Subcutaneous abdominal adipose tissue (tissue), 5 donors: ENCODE results near the gene SAMD4A.
A peak's percentile ranks its signal among the peaks of the same experiment; 100 is the strongest.

ENCODE experiments used
- H3K27ac ChIP-seq: one replicate; pipeline ENCODE4 v1.7.0; 2013; ENCODE audit warnings: low read depth, mild to moderate bottlenecking, inconsistent platforms, low read length, moderate library complexity
- H3K27me3 ChIP-seq, 5 donors: one replicate each; pipeline ENCODE4 v1.7.0; 2013; ENCODE audit warnings: low read length in 5 of 5, inconsistent platforms in 1 of 5; ENCODE audit not compliant: control insufficient read depth in 5 of 5, insufficient read depth in 4 of 5
- H3K36me3 ChIP-seq, 5 donors: one replicate each; pipeline ENCODE4 v1.7.0; 2013; ENCODE audit warnings: low read length in 5 of 5; ENCODE audit not compliant: control insufficient read depth in 5 of 5, insufficient read depth in 5 of 5
- H3K4me1 ChIP-seq, 5 donors: one replicate each; pipeline ENCODE4 v1.7.0; 2013; ENCODE audit warnings: low read length in 5 of 5, mild to moderate bottlenecking in 3 of 5, moderate library complexity in 1 of 5; ENCODE audit not compliant: control insufficient read depth in 5 of 5, insufficient read depth in 5 of 5
- H3K4me3 ChIP-seq, 5 donors: one replicate each; pipeline ENCODE4 v1.7.0; 2013; ENCODE audit warnings: low read length in 5 of 5, low read depth in 1 of 5
- H3K9ac ChIP-seq, 5 donors: one replicate each; pipeline ENCODE4 v1.7.0; 2013; ENCODE audit warnings: low read length in 5 of 5, mild to moderate bottlenecking in 4 of 5, moderate library complexity in 3 of 5
- H3K9me3 ChIP-seq, 5 donors: one replicate each; pipeline ENCODE4 v1.7.0; 2013; ENCODE audit warnings: low read length in 5 of 5; ENCODE audit not compliant: control insufficient read depth in 5 of 5
- donor health status: healthy.
- donor health status: healthy.
- donor health status: healthy.
- donor health status: healthy.
- donor health status: healthy.

SAMD4A gene

DNA sequence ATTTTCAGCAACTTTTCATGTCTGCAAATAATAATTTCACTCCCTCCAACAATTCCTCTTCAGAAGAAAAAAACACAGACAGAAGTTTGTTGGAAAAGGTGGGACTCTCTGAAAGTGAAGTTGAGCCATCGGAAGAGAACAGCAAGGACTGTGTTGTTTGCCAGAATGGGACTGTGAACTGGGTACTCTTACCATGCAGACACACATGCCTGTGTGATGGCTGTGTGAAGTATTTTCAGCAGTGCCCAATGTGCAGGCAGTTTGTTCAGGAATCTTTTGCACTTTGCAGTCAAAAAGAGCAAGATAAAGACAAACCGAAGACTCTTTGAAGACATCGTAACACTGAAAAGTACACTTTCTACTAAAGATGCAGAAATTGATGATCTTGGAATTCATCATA lies 28.9 kb upstream of the SAMD4A start:
- Histone ChIP-seq H3K4me1 (peaks cover 0 to 4% (median 0%) of the 10 kb centered on the region in 5 donors), H3K27me3 (no peaks in the 10 kb centered on the region), H3K27ac (no peak overlapping the region), H3K4me3 (no peak overlapping the region), H3K36me3 (peaks cover 4 to 28% (median 11%) of the 10 kb centered on the region in 5 donors), H3K9me3 (no peaks in the 10 kb centered on the region), H3K9ac (no peak overlapping the region)

GRCh38 chr14:54547583-54547982 lies 19.3 kb upstream of the SAMD4A start:
- no peaks in the 10 kb centered on the region for H3K4me1 ChIP-seq
- no peaks in the 10 kb centered on the region for H3K27me3 ChIP-seq
- H3K27ac ChIP-seq: no peak overlapping the region
- H3K9me3 ChIP-seq: no peaks in the 10 kb centered on the region
- no peak overlapping the region for H3K9ac ChIP-seq
- no peaks in the 10 kb centered on the region for H3K36me3 ChIP-seq
- no peak overlapping the region for H3K4me3 ChIP-seq

GRCh38 chr14:54548491-54548890 lies 18.4 kb upstream of the SAMD4A start:
- no peaks in the 10 kb centered on the region for H3K9me3 ChIP-seq
- no peaks in the 10 kb centered on the region for H3K4me1 ChIP-seq
- no peaks in the 10 kb centered on the region for H3K36me3 ChIP-seq
- H3K27me3 ChIP-seq: no peaks in the 10 kb centered on the region
- H3K27ac ChIP-seq: no peak overlapping the region
- no peak overlapping the region for H3K9ac ChIP-seq
- H3K4me3 ChIP-seq: no peak overlapping the region

DNA sequence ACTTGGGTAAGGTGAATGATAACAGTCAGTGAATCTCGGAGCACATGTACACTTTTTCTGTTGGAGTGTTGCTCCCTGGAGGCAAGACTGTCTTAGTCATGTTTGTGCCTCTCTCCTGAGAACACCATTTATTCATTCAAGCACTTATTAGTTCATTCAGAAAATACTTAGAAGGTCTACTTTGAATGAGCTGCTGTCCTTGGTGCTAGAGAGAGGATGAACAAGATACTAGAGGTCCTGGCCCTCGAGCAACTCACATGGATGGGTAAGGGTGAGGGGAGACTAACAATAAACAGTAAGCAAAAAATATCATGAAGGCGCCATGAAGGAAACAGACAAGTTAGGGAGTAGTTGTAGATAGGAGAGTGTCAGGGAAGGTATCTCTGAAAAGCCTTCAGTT lies 17.1 kb upstream of the SAMD4A start:
- no peak overlapping the region for H3K4me3 ChIP-seq
- no peaks in the 10 kb centered on the region for H3K4me1 ChIP-seq
- H3K36me3 ChIP-seq: no peaks in the 10 kb centered on the region
- no peaks in the 10 kb centered on the region for H3K27me3 ChIP-seq
- no peak overlapping the region for H3K9ac ChIP-seq
- no peak overlapping the region for H3K27ac ChIP-seq
- no peaks in the 10 kb centered on the region for H3K9me3 ChIP-seq

- H3K36me3 ChIP-seq: no peaks in the 10 kb centered on the region
- no peak overlapping the region for H3K9ac ChIP-seq
- H3K4me1 ChIP-seq: no peaks in the 10 kb centered on the region
- no peak overlapping the region for H3K4me3 ChIP-seq
- H3K9me3 ChIP-seq: no peaks in the 10 kb centered on the region
- H3K27me3 ChIP-seq: no peaks in the 10 kb centered on the region
- H3K27ac ChIP-seq: no peak overlapping the region
These were observed 16.4 kb upstream of the SAMD4A start for GRCh38 chr14:54550514-54550913.

DNA sequence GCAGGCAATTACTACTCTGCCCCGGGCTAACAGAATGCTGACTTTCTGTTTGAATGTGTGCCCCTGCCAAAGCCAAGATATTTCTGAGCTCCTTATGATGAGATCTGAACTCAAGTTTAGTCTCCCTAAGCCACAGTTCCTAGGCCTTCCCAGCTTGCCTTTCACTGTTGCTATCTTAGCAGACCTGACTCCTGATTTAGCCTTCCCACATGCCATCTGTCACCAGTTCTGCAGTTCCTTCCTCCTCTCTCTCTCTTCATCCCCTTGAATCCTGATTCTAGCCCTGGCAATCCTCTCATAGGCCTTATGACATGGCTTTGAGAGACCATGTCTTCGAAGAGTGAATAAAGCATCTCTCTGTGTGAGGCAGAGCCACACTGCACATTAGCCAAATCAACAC lies 12.5 kb upstream of the SAMD4A start:
- H3K27me3 ChIP-seq: no peaks in the 10 kb centered on the region
- no peaks in the 10 kb centered on the region for H3K36me3 ChIP-seq
- no peak overlapping the region for H3K27ac ChIP-seq
- H3K4me3 ChIP-seq: no peak overlapping the region
- no peaks in the 10 kb centered on the region for H3K9me3 ChIP-seq
- H3K9ac ChIP-seq: no peak overlapping the region
- H3K4me1 ChIP-seq: no peaks in the 10 kb centered on the region

DNA sequence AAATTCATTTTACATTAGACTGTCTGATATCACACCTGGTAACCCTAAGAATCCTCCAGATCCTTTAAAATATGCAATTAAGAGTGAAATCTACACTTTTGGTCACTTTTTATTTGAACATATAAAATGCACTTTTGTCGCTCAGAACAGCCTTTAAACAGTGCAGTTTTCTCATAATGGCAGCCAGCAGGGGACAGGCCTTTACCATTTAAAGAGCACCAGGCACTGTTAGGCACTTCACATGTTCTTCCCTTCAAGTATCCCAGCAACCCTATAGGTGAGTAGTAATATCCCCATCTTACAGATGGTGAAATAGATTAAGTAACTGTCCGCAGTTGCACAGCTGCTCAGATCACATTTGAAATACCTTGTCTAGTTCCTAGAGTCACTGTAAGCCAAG lies 11.3 kb upstream of the SAMD4A start:
- no peak overlapping the region for H3K9ac ChIP-seq
- no peak overlapping the region for H3K4me3 ChIP-seq
- H3K4me1 ChIP-seq: no peaks in the 10 kb centered on the region
- no peaks in the 10 kb centered on the region for H3K36me3 ChIP-seq
- H3K9me3 ChIP-seq: no peaks in the 10 kb centered on the region
- no peak overlapping the region for H3K27ac ChIP-seq
- H3K27me3 ChIP-seq: no peaks in the 10 kb centered on the region

DNA sequence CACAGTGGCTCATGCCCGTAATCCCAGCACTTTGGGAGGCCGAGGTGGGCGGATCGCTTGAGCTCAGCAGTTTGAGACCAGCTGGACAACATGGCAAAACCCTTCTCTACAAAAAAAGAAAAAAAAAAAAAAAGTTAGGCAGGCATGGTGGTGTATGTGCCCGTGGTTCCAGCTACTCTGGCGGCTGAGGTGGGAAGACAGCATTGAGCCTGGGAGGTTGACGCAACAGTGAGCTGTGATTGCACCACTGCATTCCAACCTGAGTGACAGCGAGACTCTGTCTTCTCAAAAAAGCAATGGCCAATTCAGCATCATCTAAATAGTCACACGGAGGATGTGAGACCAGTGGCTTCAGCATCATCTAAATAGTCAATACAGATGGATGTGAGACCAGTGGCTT lies 10.4 kb upstream of the SAMD4A start:
- Histone ChIP-seq H3K27ac (no peak overlapping the region), H3K36me3 (no peaks in the 10 kb centered on the region), H3K9me3 (no peaks in the 10 kb centered on the region), H3K9ac (no peak overlapping the region), H3K4me3 (no peak overlapping the region), H3K27me3 (no peaks in the 10 kb centered on the region), H3K4me1 (no peaks in the 10 kb centered on the region)

- H3K4me3 ChIP-seq: no peak overlapping the region
- peaks cover 0 to 20% (median 10%) of the 10 kb centered on the region in 5 donors for H3K4me1 ChIP-seq
- H3K36me3 ChIP-seq: no peaks in the 10 kb centered on the region
- H3K9ac ChIP-seq: no peak overlapping the region
- H3K9me3 ChIP-seq: no peaks in the 10 kb centered on the region
- H3K27ac ChIP-seq: no peak overlapping the region
- no peaks in the 10 kb centered on the region for H3K27me3 ChIP-seq
These were observed 4.6 kb upstream of the SAMD4A start for GRCh38 chr14:54562334-54562733.

DNA sequence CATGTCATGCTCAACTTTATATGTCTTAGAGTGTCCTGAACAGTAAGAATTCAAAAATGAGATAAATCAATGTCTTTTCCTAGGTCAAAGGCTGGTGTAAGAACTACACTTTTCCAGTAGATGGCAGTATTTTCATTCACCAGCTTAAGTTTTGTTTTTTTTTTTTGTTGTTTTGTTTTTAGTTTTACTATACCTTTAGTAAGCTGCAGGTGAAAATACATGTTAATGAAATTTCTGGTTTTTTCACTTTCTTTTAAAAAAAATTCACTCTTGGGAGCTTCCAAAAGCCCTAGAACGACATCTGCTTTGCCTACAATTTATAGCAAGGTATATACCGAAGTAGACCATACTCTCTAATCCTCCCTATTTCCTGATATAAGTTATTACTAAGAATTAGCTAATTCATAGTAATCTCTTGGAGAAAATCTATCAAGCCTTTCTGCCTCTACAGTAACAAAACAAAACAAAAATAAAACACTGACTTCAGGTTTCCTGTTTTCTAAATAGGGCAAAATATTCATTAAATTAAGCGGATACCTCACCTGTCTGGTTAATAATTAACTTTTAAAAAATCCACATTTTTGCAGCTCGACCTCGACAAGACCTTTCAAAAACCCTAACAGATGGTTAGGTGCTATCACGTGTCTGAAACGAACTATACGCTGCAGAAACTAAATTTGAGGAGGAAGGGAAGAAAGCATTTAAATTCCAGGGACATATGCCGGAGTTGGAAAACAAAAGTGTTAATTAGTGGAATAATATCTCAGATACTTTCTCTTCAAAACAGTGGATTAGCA lies 2.7 kb upstream of the SAMD4A start:
- Histone ChIP-seq H3K27ac (peak overlapping the region; percentile 99), H3K4me1 (peaks cover 5 to 32% (median 21%) of the 10 kb centered on the region in 5 donors), H3K27me3 (no peaks in the 10 kb centered on the region), H3K36me3 (peaks cover 0 to 2% (median 0%) of the 10 kb centered on the region in 5 donors), H3K9me3 (no peaks in the 10 kb centered on the region), H3K9ac (peak overlapping the region; percentile 50 to 99 (median 97)), H3K4me3 (peak overlapping the region; percentile 73 to 92 (median 84))
